ENCODE measurements around the gene PLCB4.

DNA sequence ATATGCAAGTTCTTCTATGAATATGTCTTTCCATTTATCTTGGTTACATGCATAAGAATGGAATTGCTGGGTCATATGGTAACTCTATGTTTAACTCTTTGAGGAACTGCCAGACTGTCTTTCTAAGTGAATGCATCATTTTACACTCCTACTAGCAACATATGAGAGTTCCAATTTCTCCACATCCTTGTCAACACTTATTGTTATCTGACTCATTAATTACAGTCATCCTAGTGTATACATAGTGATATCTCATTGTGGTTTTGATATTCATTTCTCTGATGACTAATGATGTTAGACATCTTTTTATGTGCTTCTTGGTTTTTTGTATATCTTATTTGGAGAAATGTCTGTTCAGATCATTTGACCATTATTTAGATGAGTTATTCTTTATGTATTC, 348.8 kb downstream of the PLCB4 start:
- TF ChIP-seq POLR2A (IDR thresholded peaks at IDR 0.05), result no peak
- TF ChIP-seq, protein P1, sequence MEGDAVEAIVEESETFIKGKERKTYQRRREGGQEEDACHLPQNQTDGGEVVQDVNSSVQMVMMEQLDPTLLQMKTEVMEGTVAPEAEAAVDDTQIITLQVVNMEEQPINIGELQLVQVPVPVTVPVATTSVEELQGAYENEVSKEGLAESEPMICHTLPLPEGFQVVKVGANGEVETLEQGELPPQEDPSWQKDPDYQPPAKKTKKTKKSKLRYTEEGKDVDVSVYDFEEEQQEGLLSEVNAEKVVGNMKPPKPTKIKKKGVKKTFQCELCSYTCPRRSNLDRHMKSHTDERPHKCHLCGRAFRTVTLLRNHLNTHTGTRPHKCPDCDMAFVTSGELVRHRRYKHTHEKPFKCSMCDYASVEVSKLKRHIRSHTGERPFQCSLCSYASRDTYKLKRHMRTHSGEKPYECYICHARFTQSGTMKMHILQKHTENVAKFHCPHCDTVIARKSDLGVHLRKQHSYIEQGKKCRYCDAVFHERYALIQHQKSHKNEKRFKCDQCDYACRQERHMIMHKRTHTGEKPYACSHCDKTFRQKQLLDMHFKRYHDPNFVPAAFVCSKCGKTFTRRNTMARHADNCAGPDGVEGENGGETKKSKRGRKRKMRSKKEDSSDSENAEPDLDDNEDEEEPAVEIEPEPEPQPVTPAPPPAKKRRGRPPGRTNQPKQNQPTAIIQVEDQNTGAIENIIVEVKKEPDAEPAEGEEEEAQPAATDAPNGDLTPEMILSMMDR (IDR thresholded peaks at IDR 0.05), result no peak

Data from lower leg skin (tissue), 3 donors.